HG03196 (cell line): ENCODE results near the gene GLOD4.
"Not testable (repeated sequence)": the region's sequence is repeated elsewhere in the genome, so short reads cannot be mapped to it uniquely, and the experiment has no call there.

Source experiments
- ATAC-seq: cut with Tn5 transposase; IDR thresholded peaks from one replicate; pipeline ENCODE4 v1.9.1; 2021; ENCODE audit not compliant: unreplicated experiment

The GLOD4 gene

DNA sequence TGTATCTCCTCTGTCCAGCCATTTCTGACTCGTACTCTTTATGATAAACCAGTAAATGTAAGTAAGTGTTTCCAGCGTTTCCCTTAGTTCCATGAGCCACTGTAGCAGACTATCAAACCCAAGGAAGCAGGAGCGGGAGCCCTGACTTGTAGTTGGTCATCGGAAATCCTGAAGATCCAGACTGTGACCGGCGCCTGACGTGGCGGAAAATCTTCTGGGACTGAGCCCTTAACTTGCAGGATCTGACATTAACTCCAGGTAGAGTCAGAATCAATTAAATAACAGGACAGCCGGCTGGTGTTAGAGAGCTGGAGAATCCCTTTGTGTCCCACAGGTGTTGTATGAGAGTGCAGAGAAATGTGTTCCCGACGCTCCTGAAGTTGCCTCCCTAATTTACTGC lies 4.0 kb downstream of the GLOD4 start:
- no peak for ATAC-seq

DNA sequence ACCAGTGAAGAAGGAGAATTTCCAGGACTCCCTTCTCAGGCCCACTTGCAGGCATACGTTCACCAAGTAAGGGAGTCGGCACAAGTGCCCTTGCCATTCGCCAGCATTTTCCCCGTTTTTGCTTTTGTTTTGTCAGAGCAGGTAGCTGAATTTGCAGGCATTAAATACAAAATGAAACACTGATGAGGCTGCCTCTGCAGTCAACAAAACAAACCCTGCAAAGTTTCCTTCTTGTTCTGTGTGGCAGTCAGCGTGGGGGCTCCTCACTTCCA lies 7.8 kb downstream of the GLOD4 start:
- ATAC-seq: no peak

DNA sequence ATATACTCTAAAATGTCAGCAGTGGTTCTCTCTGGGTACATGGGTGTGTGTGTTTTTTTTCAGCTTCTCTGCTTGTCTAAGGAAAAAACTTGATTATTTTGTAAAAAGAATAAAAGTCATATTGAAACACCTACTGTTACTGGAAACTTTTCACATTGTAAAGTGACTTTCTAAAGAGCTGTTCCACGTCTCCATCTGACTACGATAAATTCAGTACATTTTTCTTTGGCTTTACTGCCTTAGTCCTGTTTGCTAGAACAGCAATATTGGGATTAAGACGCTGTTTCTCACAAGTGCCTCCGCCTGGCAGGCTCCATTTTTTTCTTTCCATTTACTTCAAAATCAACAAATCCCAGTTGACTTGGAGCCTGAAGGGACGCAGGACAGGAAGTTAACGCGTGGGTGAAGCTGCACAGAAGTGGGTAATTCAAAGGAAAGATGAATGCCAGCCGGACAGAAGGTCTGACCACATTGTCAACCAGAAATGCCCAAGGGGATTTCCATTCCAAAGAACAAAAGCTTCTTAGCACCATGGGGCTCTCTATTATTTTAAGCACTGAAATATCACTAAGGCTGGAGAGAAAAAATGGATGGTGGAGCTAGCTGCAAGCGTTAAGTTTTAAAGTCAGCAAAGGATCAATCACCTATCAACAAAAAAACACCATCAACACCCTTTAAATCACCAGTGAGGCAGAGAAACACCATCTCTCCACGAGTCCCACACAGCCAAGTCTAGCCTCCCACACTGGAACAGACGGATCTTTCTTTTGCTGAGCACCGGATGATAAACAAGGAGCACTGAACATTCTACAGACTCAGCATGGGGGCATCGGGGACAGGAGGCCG lies 8.4 kb downstream of the GLOD4 start:
- ATAC-seq: no peak

DNA sequence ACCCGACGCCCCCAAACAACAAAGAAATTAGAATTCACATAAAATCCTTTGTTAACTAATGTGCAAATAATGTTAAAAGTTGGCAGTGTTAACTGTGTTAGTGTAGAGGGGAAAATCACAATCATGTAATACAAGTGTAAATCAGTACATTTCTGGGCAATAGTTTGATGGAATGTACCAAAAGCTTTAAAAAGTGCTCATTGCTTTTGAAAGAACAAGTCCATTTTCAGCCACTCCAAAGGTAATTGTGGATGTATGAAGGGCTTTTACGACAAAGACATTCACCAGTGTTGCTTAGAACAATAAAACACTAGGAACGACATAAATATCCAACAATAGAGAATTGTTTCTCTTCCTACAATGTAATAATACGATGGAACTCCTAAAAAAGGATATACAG lies 9.1 kb downstream of the GLOD4 start:
- ATAC-seq: no peak

DNA sequence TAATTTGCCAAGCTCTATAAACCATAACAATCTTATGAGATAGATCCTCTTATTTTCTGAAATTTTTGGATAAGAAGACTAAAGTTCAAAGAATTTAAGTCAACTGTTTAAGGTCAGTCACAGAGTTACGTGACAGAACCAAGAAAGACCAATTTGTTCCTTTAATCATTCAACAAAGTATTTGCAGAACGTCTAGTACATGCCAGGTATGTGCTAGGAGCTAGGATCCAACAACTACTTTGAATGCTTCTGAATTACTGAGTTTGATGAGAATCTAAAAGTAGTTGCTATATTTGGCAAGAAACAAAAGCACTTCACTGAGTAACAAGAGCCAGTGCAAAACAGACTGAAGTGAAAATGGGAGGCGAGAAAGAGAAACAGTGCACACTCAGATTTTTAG lies 15.0 kb downstream of the GLOD4 start:
- no peak for ATAC-seq

DNA sequence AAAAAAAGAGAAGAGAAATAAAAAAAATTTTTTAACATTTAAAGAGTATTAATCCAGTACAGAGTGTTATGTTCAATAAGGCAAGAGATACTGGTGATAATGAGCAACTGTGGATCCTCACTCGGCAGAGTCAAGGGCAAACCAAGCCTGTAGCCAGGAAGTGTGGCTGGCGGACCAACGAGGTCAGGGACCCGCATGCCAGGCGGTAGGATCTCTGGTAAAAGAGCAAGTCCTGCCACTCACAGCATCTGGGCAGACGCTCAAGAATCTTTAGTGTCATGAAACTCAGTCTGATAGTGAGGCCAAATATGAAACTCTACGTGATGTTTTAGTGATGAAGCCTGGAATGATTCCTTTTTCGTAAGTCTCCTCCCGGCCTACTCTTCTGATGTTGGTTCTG lies 21.7 kb downstream of the GLOD4 start:
- no peak for ATAC-seq

DNA sequence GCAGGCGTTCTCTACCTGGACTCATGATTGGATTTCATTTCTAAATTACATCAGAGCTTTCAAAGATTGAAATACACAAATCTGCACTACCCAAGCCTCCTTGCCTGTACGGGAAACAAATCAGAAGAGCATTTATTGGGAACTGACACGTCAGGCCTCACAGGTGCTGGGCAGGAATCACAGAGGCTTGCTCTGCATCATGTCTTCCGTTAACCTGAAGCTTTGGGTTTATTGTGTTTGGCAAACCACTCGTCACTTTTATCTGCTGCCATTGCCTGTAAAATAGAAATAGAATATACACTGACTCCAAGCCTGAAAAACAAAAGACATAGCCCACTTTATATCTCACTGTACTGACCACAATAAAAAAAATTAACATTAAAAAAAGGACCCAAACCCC lies 22.1 kb downstream of the GLOD4 start:
- ATAC-seq: no peak

DNA sequence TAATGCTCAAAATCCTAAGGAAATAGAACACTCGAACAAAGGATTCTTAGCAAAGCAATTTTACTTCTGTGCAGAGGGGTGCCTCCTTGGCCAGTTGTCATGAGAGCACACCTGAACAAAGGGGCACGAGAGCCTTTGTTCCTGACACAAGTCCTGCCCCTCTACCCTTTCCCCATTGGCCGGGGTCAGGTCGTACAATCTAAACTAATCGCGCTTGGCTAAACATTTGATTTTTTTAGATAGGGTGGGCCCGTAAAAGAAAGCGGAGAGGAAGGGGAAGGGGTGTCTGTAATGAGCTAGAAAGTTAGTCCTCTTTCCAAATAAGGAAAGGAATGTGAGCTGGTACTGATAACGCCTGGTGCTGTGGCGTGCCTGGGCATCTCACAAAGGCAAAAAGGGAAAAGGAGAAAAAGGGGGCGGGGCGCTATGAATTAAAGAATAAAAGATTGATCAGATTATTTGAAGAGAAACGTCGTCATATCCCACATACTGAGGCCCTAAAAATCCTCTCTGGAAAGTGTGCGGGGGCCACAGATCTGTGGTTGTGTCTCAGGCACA lies 26.0 kb downstream of the GLOD4 start:
- not testable (repeated sequence) for ATAC-seq

DNA sequence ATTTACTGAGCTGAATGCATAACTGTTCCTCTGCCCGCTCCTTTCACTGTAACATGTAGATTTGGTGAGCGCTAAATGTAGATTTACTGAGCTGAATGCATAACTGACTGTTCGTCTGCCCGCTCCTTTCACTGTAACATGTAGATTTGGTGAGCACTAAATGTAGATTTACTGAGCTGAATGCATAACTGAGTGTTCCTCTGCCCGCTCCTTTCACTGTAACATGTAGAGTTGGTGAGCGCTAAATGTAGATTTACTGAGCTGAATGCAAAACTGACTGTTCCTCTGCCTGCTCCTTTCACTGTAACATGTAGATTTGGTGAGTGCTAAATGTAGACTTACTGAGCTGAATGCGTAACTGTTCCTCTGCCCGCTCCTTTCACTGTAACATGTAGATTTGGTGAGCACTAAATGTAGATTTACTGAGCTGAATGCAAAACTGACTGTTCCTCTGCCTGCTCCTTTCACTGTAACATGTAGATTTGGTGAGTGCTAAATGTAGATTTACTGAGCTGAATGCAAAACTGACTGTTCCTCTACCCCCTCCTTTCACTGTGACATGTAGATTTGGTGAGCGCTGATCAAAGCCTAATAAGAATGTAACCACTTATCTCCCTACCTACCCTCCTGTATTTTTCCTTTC lies 26.6 kb downstream of the GLOD4 start:
- ATAC-seq: not testable (repeated sequence)

DNA sequence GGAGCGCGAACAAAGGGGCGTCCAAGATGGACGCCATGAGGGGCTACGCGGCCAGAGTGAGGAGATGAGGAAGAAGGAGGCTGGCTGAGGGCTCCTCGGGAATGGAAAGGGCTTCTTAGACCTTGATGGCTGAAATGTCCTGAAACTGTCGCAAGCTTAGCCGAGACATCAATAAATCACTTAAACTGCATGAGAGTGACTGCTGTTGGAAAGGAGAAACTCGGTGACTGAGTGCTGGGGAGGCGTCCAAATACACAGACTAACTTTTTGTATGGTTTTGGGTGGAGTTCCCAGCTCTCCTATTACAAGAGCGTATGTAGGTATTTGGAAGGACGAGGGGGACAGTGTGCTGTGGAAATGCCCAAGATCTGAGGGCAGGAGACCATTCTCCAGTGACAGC lies 28.7 kb downstream of the GLOD4 start:
- no peak for ATAC-seq

DNA sequence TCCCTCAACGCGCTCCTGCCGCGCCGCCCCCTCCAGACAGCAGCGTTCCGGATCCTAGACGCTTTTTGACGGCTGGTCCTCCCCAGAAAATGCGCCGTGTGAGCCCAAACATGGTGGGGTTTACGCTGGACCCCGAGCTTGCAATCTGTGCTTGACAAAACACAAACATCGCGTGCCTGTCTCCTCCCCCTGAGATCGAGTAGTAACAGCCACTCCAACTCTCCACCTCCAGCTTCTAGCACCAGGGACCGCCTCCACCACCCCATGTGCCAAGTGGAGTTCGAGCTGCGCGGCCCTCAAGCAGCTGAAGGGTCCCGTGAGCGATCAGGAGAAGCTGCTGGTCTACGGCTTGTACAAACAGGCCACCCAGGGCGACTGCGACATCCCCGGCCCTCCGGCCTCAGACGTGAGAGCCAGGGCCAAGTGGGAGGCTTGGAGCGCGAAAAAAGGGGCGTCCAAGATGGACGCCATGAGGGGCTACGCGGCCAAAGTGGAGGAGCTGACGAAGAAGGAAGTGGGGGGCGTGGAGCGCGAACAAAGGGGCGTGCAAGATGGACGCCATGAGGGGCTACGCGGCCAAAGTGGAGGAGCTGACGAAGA lies 29.4 kb downstream of the GLOD4 start:
- ATAC-seq: no peak

DNA sequence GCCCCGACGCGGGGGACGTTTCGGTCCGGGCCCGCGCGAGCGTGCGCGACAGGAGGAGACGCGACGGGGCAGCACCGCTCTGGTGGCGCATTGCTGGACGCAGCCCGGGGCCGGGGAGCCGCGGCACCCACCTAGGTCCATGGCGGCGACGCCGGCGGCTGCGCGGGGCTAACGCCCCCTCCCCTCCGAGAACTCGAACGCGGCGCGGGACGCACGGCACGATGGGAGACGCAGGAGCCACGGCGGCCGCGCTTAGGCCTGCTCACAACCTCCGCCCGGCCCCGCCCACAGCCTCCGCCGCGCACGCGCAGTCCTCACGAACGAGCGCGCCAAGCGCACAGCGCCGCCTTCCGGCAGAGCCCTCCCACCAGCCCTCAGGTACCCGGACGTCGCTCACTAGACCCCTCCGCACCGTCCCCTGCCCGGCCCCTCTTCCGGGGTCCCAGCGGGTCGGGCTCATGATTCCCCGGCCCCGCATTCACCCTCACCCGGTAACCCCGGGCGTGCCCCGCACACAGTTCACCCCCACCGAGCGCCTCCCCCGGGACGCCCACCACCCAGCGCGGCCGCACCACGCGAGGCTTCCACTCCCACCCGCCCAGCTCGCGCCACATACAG lies 30.0 kb downstream of the GLOD4 start, which contains the start of gene GEMIN4:
GEMIN4 (minus strand) TSS at position 263 of the 618 bp plus-strand sequence; CDS start at position 141, 122 bp downstream.
- ATAC-seq: peak; percentile 84

DNA sequence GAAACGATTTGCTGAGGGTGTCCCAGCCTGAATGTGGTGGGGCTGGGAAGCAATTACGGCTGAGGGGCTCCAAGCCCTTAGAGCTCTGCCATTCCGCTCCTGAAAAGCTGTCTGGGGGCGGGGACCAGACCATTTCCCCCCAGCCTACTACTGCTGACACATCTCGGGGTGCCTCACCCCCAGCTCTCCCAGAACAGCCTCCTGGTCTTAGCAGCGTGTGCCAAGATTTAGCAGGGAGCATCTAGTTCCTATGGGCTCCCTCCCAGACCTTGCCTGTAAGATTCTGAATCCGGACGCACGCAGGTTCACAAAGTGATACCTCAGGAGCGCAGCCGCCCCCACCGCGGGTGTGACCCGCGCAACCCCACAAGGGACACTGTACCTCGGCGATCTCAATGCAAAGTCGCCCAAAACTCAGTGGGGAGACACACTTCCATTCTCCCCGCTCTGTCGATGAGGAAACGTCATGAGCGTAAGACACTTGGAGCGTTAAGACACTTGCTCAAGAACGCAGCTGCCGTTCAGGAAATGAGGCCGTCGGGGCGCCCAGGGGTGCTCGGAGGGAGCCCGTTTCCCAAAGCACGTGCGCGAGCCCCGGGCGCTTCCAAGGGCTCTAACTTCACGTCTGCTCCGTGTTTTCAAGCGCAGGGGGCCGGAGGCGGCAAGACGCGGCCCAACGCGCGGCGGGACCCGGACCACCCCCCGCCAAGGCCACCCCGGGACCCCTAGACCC lies 30.6 kb downstream of the GLOD4 start:
- ATAC-seq: peak; percentile 37

DNA sequence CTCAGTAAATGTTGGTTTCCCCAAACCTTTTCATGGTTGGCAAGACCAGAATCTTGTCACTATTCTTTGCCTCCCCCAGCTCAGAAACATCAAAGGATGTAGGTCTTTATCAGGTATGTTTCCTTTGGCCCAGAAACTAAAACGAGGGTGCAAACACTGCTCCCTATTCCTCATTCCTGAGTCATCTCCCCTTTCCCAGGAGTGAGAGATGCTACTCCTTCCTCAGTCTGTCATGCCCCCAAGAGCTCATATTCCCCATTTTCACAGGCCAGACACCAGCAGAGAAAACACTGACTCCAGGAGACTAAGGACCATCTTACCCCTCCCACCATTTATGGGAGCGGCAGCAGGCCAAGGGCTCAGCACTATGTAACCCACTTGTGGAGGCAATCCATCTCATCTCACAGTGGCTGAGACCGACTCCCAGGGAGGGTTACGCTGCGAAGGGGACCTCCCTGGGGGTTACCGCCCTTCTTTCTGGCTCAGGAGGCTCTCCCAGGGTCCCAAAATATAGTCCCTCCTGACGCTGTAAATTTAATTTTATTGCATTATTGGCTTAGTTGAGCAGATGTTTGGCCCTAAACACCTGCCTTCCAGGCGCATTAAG lies 31.5 kb downstream of the GLOD4 start:
- no peak for ATAC-seq

DNA sequence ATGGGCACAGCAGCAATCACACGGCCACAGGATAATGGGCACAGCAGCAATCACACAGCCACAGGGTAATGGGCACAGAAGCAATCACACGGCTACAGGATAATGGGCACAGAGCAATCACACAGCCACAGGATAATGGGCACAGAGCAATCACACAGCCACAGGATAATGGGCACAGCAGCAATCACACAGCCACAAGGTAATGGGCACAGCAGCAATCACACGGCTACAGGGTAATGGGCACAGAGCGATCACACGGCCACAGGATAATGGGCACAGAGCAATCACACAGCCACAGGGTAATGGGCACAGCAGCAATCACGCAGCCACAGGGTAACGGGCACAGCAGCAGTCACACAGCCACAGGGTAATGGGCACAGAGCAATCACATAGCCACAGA lies 32.7 kb downstream of the GLOD4 start:
- ATAC-seq: not testable (repeated sequence)

DNA sequence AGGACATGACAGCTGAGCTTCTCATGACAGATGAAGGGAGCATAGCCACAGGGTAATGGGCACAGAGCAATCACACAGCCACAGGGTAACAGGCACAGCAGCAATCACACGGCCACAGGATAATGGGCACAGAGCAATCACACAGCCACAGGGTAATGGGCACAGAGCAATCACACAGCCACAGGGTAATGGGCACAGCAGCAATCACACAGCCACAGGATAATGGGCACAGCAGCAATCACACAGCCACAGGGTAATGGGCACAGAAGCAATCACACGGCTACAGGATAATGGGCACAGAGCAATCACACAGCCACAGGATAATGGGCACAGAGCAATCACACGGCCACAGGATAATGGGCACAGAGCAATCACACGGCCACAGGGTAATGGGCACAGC lies 33.5 kb downstream of the GLOD4 start:
- not testable (repeated sequence) for ATAC-seq

DNA sequence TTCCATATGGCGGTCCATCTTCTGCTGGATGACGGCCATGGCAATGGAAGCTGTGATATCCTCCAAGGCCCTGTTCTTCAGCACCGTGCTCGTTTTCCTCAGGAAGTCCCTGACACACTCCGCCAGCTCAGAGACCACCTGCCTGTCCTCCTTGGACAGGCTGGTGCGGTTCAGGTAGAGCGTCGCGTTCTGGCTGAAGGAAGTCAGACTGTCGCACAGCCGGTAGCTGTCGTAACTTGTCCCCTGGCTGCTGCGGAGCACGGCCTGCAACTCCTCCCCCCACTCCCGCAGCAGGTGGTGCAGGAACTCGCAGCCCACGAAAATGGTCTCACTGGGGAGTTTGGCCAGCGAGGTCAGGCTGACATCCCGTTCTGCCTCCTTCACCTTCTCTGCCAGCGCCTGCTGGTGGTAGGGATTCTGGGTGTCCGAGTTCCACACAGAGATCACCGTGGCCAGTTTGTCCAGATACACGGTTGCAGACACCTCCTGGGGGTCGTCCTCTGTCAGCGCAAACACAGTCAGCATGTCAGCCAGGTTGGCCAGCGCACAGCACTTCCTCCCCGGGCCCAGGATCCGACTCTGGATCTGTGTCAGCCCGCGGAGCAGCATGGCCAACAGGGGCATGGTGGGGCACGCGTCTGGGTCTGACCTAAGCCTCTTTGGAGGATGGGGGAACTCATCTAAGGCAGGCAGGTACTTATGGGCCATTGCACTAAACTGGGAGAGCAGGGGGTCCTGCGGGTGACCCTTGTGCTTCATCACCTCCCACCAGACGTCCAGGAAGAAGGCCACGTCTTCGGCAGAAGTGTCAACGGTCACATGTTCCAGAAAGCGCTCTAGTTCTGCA lies 35.1 kb downstream of the GLOD4 start:
- no peak for ATAC-seq

DNA sequence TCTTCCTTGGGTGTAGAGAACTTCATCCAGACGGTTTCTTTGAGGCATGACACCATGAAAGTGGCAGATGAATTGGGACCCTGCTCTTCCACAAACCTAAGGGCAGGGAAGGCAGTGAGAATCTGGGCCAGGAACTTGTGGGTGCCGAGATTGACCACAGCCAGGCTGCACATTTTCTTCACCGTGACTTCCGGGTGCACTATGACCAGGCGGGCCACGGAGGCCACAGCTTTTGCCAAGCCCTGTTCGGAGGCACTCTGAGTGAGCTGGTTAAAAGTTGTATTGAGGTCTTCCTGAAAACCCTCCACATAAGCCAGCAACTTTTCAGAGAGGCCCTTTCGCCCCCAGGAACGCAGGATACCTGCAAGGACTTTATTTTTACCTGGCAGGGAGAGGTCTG lies 35.9 kb downstream of the GLOD4 start:
- no peak for ATAC-seq

DNA sequence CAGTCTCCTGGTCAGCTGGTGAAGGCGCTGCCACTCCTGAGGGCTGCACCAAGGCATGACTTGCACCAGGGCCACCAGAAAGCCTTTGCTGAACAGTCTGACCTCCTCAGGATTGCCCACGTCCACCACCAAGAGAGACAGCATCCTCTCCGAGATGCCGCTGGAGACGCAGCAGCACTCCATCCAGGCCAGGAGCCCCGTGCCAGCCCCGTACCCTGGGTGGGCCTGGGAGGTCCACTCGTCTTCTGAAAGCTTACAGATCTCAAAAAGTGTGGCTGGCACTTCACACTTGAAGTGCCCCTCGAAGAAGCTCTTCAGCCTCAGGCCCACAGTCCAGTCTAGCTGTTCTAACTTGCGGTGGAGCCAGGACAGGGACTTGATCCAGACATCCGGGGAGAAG lies 36.7 kb downstream of the GLOD4 start:
- no peak for ATAC-seq

DNA sequence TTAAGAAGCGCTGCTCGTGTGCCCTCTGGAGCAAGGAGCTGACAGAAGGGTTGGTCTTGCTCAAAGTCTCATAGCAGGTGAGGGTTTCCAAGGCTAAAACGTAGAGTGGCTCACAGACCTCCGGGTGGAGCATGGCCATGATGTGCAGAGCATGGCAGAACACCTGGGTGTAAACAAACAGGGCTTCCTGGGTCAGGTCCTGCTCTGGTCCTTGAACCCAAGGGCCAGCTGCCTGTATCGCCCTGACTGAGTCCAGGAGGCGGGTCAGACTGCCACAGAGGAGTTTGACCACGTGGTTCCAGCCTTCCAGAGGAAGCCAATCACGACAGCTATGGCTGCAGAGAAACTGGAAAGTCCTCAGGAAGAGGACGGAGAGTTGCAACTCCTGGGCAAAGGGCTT lies 37.1 kb downstream of the GLOD4 start:
- ATAC-seq: no peak
